Endothelial cell of umbilical vein (primary cell): Measurements from ENCODE around the gene OSBPL5. TPM values are rescaled to one million over a fixed set of nuclear protein-coding genes. Genes with fewer than 3 reads are reported as not detected.

Experiments used
- BruUV-seq: library from RNA; stranded (reverse); fragments of 400-500 nt; replicated peaks from 2 replicates; lab custom pipeline; 2021; lab: Mats Ljungman, UMichigan
- CTCF ChIA-PET: fragments of 300-600, 350-600 bp; sonication (Branson Sonifier 250); formaldehyde crosslinking; loops from one replicate; lab custom pipeline; 2021; ENCODE audit warnings: antibody characterized with exemption, inconsistent platforms; lab: Charles Lee
- POLR2A ChIA-PET: fragments of 300-600, 350-600 bp; sonication (Branson Sonifier 250); formaldehyde crosslinking; loops from one replicate; lab custom pipeline; 2021; ENCODE audit warnings: antibody characterized with exemption, inconsistent platforms; lab: Charles Lee
- DNase-seq: peaks from one replicate; pipeline ENCODE4 v3.0.0-alpha.2; 2011; ENCODE audit warnings: low read depth, low spot score
- FAIRE-seq: peaks from 2 replicates; lab custom pipeline; 2011; peaks lifted over from hg19 to GRCh38; lab: Jason Lieb, UNC
- H2AFZ ChIP-seq: 2 replicates; pipeline ENCODE4 v1.6.0; 2012; ENCODE audit warnings: low read depth, low read length, control low read depth, inconsistent platforms
- H3K27ac ChIP-seq: 2 replicates; pipeline ENCODE4 v1.5.1; 2011; ENCODE audit warnings: low read depth, mild to moderate bottlenecking, control low read depth, low read length, moderate library complexity; ENCODE audit not compliant: insufficient read depth
- H3K27me3 ChIP-seq, 2 experiments: 2 replicates each; pipeline versions ENCODE4 v1.6.0 to v1.6.1; 2011; ENCODE audit warnings: low read length in 2 of 2, mixed read lengths in 1 of 2; ENCODE audit not compliant: control insufficient read depth in 2 of 2, insufficient read depth in 2 of 2
- H3K36me3 ChIP-seq, 2 experiments: 2 replicates in 1 of 2; 3 replicates in 1 of 2; pipeline ENCODE4 v1.5.1; 2011; ENCODE audit warnings: low read length in 2 of 2, mild to moderate bottlenecking in 1 of 2, moderate library complexity in 1 of 2; ENCODE audit not compliant: control insufficient read depth in 2 of 2, insufficient read depth in 2 of 2; ENCODE audit errors: extremely low read depth in 1 of 2
- H3K4me1 ChIP-seq: 3 replicates; pipeline ENCODE4 v1.5.1; 2011; ENCODE audit warnings: mild to moderate bottlenecking, low read length; ENCODE audit not compliant: control insufficient read depth, insufficient read depth; ENCODE audit errors: extremely low read depth
- H3K4me2 ChIP-seq: 2 replicates; pipeline ENCODE4 v1.6.1; 2011; ENCODE audit warnings: low read length, control low read depth, mixed read lengths; ENCODE audit not compliant: insufficient read depth
- H3K4me3 ChIP-seq, 3 experiments: fragments of 200-600 bp in 1 of 3; sonication (generic), shearing (Covaris generic) in 1 of 3; replicated peaks in 1 of 3; 2 replicates each; pipeline ENCODE4 v1.5.1; 2011 to 2016; ENCODE audit warnings: control low read depth in 3 of 3, low read length in 3 of 3, mild to moderate bottlenecking in 2 of 3, inconsistent platforms in 1 of 3, low read depth in 1 of 3, moderate library complexity in 1 of 3; ENCODE audit not compliant: insufficient read depth in 1 of 3
- H3K79me2 ChIP-seq: 2 replicates; pipeline ENCODE4 v1.6.0; 2012; ENCODE audit warnings: low read length, inconsistent platforms; ENCODE audit not compliant: control insufficient read depth, insufficient read depth
- H3K9ac ChIP-seq: replicated peaks from 2 replicates; pipeline ENCODE3; 2011; ENCODE audit warnings: low read length, control low read depth; ENCODE audit not compliant: insufficient read depth; ENCODE audit errors: extremely low read depth
- H3K9me1 ChIP-seq: replicated peaks from 3 replicates; pipeline ENCODE4 v1.6.0; 2011; ENCODE audit warnings: mild to moderate bottlenecking, low read length; ENCODE audit not compliant: control insufficient read depth, insufficient read depth; ENCODE audit errors: extremely low read depth
- H3K9me3 ChIP-seq: replicated peaks from 2 replicates; pipeline ENCODE4 v1.5.1; 2012; ENCODE audit warnings: low read length, inconsistent platforms; ENCODE audit not compliant: control insufficient read depth, insufficient read depth
- H4K20me1 ChIP-seq: replicated peaks from 2 replicates; pipeline ENCODE3; 2011; ENCODE audit warnings: mild to moderate bottlenecking, low read length; ENCODE audit not compliant: control insufficient read depth, insufficient read depth; ENCODE audit errors: extremely low read depth
- EZH2 ChIP-seq: IDR thresholded peaks from 2 replicates; pipeline ENCODE4 v1.6.1; 2012; ENCODE audit warnings: borderline replicate concordance, low read depth, mild to moderate bottlenecking, moderate library complexity, low read length, inconsistent platforms; ENCODE audit not compliant: severe bottlenecking
- FOS ChIP-seq: IDR thresholded peaks from 2 replicates; pipeline ENCODE4 v1.6.1; 2011; ENCODE audit warnings: mild to moderate bottlenecking, low read length, moderate library complexity, borderline replicate concordance; ENCODE audit not compliant: insufficient read depth
- GATA2 ChIP-seq: IDR thresholded peaks from 2 replicates; pipeline ENCODE4 v1.7.0; 2011; ENCODE audit warnings: low read depth, mild to moderate bottlenecking, moderate library complexity, mixed read lengths, low read length; ENCODE audit not compliant: insufficient read length, insufficient read depth
- JUN ChIP-seq: IDR thresholded peaks from 2 replicates; pipeline ENCODE4 v1.6.1; 2011; ENCODE audit warnings: borderline replicate concordance, low read depth; ENCODE audit not compliant: insufficient read length, insufficient read depth
- MYC ChIP-seq: IDR thresholded peaks from one replicate; pipeline ENCODE4 v1.6.1; 2011; ENCODE audit warnings: mild to moderate bottlenecking, low read depth, low read length
- POLR2A ChIP-seq: IDR thresholded peaks from 2 replicates; pipeline ENCODE4 v1.6.1; 2012; ENCODE audit warnings: low read depth, mild to moderate bottlenecking, control low read depth, low read length
- POLR2AphosphoS5 ChIP-seq: IDR thresholded peaks from 2 replicates; pipeline ENCODE4 v1.6.1; 2012; ENCODE audit warnings: low read depth, mild to moderate bottlenecking, control low read depth, low read length, moderate library complexity; ENCODE audit not compliant: insufficient read depth
- dilution Hi-C: fragments of 300-500 bp; cut with MboI; formaldehyde crosslinking; loops from one replicate; pipeline ENCODE4 v1.15.0; 2019; ENCODE audit warnings: low sequenced_read_pairs; ENCODE audit not compliant: extremely low pct_ligation_motif_present
- intact Hi-C: fragments of 100-400 bp; cut with micrococcal nuclease; formaldehyde crosslinking; loops from one replicate; pipeline ENCODE4 v1.10.0; 2022
- polyA plus RNA-seq, 4 experiments: library from polyadenylated mRNA; depleted of rRNA in 3 of 4; stranded (reverse) in 3 of 4; unstranded in 1 of 4; fragments of >200 nt; gene quantifications; 2 replicates each; pipeline versions ENCODE4 v1.2.1 to v1.2.3, GENCODE V29; 2011 to 2012; ENCODE audit warnings: missing spikeins in 1 of 4
- total RNA-seq: library from RNA; stranded (reverse); gene quantifications from 2 replicates; pipeline ENCODE4 v1.2.3, GENCODE V29; 2021
- TF ChIP-seq, protein P1 (sequence below), 2 donors: IDR thresholded peaks; 1 replicate in 1 of 2; 2 replicates in 1 of 2; pipeline ENCODE4 v1.5.1; 2011; ENCODE audit warnings: low read length in 2 of 2, mild to moderate bottlenecking in 2 of 2, moderate library complexity in 2 of 2, control low read depth in 1 of 2, inconsistent platforms in 1 of 2, low read depth in 1 of 2; ENCODE audit not compliant: insufficient read depth in 1 of 2; ENCODE audit errors: extremely low read depth in 1 of 2

The OSBPL5 gene
- total and polyA plus RNA-seq, 2 donors (not counting 3 experiments of a cell fraction or from before 2014, with no cell fraction given) = 8.7 to 37.7 TPM

DNA sequence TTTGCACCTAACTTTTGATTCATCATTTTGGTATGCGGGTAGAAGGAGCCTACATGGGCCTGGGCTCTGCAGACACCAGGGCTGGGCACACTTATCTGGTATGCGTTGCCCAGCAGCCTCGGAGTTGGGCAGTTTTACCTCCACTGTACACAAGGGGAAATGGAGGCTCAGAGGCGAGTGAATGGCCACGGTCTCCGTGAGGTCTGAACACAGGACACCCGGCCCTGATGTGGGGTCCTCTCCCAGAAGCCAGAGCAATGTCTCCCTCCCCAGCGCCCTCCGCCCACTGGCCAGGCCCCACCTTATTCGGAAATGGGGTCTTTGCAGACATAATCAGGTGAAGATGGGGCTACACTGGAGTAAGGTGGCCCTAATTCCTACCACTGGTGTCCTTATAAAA, 43.7 kb downstream of the OSBPL5 start:
- BruUV-seq = no TSS peak
- Histone ChIP-seq H3K9me3 (no peaks in the 10 kb centered on the region), H3K9me1 (no peaks in the 10 kb centered on the region), H4K20me1 (no peaks in the 10 kb centered on the region), H2AFZ (no peak overlapping the region), H3K79me2 (no peaks in the 10 kb centered on the region), H3K27ac (no peak overlapping the region), H3K27me3 (no peaks in the 10 kb centered on the region), H3K4me2 (no peak overlapping the region), H3K36me3 (peaks cover 5 to 12% of the 10 kb centered on the region in 2 experiments), H3K4me1 (peaks cover 17% of the 10 kb centered on the region), H3K9ac (no peak overlapping the region), H3K4me3 (no peak overlapping the region)
- dilution Hi-C loops (no loop called here), intact Hi-C loops (no loop called here)
- POLR2A ChIA-PET = no interaction called here
- CTCF ChIA-PET = interaction anchor here (0.7 kb wide), 1 partner anchor 1227 kb away, joined by 3 read pairs; no protein-coding TSS in a partner anchor
- DNase-seq (no peak), FAIRE-seq (no peak)
- TF ChIP-seq FOS = no peak
- TF ChIP-seq MYC = no peak
- TF ChIP-seq POLR2AphosphoS5 = no peak
- TF ChIP-seq POLR2A = no peak
- no peak for TF ChIP-seq GATA2
- no peak for TF ChIP-seq EZH2
- TF ChIP-seq JUN = no peak
- TF ChIP-seq, protein P1, sequence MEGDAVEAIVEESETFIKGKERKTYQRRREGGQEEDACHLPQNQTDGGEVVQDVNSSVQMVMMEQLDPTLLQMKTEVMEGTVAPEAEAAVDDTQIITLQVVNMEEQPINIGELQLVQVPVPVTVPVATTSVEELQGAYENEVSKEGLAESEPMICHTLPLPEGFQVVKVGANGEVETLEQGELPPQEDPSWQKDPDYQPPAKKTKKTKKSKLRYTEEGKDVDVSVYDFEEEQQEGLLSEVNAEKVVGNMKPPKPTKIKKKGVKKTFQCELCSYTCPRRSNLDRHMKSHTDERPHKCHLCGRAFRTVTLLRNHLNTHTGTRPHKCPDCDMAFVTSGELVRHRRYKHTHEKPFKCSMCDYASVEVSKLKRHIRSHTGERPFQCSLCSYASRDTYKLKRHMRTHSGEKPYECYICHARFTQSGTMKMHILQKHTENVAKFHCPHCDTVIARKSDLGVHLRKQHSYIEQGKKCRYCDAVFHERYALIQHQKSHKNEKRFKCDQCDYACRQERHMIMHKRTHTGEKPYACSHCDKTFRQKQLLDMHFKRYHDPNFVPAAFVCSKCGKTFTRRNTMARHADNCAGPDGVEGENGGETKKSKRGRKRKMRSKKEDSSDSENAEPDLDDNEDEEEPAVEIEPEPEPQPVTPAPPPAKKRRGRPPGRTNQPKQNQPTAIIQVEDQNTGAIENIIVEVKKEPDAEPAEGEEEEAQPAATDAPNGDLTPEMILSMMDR (IDR thresholded peaks at IDR 0.05; ENCODE audit: extremely low read depth in 1 of 2, insufficient read depth in 1 of 2, low read depth in 1 of 2, low read length in 2 of 2) = no peak
